22Rv1 (cell line): ENCODE data around the gene CDC34.

Experiments
- H3K27ac ChIP-seq: fragments of 450-650 bp; 2 replicates; pipeline ENCODE4 v1.5.1; 2017
- ZFX ChIP-seq: fragments of 450-650 bp; IDR thresholded peaks from 2 replicates; pipeline ENCODE4 v1.6.1; 2017; ENCODE audit warnings: antibody characterized with exemption, borderline replicate concordance
- TF ChIP-seq, protein P1 (sequence below): fragments of 450-650 bp; IDR thresholded peaks from 2 replicates; pipeline ENCODE4 v1.5.1; 2017; ENCODE audit warnings: mild to moderate bottlenecking

Gene CDC34

DNA sequence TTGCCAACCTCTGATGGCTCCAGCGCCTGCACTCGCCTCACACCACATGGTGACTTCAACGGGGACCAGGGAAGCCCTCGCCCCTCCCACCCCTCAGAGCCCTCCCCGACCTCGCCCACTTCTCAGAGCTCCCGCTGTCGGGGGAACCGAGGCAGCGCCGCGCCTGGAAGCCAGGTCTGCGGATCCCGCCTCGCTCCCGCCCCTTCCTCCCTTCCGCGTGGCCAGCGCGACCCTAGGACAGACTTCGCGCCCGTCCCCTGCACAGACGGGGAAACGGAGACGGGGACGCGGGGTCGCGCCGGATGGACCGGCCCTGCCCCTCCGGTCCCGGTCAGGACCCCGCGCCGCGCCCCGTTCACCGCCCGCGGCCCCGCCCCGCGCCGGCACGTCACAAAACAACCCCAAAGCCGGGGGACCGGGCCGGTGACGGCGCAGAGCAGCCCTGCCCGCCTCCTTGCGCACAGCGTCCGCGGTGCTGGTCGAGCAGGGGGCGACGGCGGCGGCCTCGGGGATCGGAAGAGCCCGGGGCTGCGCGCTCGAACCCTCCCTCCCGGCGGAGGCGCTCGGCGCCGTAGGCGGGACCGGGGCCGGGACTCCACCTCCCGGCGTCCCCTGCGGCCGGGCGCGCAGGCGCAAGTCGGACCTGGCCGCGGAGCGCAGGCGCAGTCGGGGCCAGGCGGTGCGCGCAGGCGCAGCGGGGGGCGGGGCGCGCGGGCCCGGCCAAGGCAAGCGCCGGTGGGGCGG, 379 bp upstream of the CDC34 start:
- peak overlapping the region; percentile 87 for H3K27ac ChIP-seq
- no peak for TF ChIP-seq ZFX
- TF ChIP-seq, protein P1, sequence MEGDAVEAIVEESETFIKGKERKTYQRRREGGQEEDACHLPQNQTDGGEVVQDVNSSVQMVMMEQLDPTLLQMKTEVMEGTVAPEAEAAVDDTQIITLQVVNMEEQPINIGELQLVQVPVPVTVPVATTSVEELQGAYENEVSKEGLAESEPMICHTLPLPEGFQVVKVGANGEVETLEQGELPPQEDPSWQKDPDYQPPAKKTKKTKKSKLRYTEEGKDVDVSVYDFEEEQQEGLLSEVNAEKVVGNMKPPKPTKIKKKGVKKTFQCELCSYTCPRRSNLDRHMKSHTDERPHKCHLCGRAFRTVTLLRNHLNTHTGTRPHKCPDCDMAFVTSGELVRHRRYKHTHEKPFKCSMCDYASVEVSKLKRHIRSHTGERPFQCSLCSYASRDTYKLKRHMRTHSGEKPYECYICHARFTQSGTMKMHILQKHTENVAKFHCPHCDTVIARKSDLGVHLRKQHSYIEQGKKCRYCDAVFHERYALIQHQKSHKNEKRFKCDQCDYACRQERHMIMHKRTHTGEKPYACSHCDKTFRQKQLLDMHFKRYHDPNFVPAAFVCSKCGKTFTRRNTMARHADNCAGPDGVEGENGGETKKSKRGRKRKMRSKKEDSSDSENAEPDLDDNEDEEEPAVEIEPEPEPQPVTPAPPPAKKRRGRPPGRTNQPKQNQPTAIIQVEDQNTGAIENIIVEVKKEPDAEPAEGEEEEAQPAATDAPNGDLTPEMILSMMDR, result no peak

DNA sequence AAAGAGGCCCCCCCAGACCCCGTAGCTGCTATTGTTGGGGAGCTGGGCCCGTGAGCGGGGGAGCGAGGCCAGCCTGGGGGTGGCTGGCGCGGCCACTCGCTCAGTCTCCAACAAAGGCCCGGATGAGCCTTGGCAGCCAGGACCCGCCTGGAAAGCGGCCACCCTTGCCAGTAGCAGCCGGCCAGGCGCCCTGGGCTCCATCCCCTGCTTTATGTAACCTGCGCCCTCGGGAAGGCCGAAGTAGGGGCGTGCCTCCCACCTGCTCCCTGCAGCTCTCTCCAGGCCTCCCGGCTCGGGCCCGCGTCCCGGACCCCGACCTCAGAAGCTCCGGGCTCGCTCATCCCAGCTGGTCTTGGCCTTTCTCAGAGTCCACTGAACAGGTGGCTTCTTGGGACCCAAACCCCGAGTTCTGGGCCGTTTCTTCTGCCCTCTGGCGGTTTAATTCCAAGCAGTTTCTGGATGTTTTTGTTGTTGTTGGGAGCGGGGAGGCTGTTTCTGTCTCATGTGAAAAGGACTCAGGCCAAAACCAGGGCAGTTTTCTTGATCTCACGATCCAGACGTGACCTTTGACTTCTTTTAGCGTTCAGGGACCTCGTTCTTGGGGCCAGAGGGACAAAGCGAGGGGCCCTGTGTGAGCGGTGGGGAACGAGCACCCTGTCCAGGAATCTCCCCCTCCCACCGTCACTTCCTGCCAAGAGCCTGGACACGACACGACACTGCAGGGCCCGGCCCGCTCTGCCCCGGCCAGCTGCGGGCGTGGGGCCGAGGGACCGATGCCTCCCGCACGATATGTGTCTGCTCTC, 1.2 kb downstream of the CDC34 start:
- H3K27ac ChIP-seq, result peak overlapping the region; percentile 87
- TF ChIP-seq, protein P1, result peak; percentile 62
- TF ChIP-seq ZFX, result no peak

DNA sequence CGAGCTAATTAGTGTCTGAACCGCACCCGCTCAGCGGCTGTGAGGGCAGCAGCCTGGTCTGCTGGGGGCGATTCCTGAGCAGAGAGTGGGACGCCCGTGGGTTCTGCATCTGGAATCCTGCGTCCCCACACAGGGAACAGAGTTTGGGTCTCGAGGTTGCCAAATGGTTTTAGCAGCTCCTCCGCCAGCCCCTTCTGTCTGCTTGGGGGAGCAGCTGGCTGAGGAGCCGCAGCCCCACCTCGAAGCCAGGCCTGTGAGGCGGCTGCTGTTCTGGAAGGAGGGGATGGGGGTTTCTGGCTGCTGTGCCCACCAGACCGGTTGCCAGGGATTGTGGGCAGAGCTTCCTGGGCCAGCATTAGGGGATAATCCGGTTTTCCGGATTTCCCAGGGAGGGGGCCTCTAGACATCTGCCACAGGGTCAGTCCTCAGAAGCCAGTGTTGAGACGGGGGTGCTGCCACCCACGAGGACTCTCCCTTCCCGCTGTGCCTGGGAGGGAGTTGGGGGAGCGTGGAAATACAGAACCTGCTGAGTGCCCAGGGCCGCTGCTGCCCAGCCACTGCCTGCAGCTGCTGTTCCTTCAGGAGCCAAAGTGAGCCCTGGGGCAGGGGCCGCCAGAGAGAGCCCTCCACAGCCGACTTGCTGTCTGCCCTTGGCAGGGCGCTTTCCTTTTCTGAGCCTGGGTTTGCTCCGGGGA, 2.0 kb downstream of the CDC34 start:
- TF ChIP-seq, protein P1, result no peak
- TF ChIP-seq ZFX, result no peak
- H3K27ac ChIP-seq, result peak overlapping the region; percentile 87; the same call in 1 of the 2 replicates

DNA sequence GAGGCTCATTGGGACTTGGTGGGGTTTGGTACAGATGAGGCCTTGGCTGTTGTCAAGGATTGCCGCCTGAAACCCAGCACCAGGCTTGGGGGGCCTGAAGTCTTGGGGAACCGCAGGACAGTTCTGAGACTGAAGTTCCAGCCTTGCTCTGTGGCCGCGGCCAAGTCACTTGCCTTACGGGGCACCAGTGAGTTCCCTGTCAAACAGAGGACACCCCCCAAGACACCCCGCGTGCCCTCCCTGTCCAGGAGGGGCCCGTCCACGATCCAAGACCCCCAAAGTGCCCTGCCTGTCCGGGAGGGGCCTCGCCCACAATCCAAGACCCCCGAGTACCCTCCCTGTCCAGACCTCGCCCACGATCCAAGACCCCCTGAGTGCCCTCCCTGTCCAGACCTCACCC, 2.5 kb downstream of the CDC34 start:
- TF ChIP-seq, protein P1, result no peak
- no peak for TF ChIP-seq ZFX
- peak overlapping the region; percentile 87; the same call in 1 of the 2 replicates for H3K27ac ChIP-seq

DNA sequence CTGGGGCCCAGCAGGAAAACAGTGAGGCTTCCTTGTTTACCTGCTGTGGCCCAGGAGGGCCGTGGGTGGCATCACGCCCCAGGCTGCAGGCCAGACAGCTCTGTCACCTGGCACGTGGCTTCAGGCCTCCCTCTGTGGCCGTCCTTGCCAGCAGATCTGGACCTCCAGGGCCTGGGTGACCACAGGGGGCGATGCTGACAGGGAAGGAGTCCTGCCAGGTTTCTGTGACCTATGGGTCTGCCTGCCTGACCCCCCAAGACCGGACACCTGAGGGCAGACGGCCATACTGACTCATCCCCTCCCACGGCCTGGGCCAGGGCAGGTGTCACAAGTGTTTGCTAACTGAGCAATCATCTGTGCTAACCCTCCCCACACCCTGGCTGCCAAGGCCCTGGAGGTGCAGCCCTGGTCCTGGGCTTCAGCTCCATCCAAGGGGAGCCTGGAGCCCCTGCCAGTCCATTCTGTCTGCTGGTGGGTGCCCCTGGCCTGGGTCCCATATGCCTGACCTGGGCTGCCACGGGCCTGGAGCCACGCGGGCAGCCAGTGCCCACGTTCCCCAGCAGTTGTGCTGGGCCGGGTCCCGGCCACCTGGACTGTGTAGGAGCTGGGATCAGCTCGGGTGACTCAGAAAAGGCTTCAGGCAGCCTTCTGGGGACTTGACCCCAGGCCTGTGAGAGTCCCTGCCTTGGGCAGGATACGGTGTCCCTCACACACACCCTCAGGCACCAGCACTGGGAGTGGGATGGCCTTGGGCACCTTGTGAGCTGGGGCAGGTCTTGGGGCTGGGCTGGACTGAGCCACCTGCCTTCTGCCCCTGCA, 3.7 kb downstream of the CDC34 start:
- peak overlapping the region; percentile 30 for H3K27ac ChIP-seq
- TF ChIP-seq ZFX, result no peak
- TF ChIP-seq, protein P1, result no peak

DNA sequence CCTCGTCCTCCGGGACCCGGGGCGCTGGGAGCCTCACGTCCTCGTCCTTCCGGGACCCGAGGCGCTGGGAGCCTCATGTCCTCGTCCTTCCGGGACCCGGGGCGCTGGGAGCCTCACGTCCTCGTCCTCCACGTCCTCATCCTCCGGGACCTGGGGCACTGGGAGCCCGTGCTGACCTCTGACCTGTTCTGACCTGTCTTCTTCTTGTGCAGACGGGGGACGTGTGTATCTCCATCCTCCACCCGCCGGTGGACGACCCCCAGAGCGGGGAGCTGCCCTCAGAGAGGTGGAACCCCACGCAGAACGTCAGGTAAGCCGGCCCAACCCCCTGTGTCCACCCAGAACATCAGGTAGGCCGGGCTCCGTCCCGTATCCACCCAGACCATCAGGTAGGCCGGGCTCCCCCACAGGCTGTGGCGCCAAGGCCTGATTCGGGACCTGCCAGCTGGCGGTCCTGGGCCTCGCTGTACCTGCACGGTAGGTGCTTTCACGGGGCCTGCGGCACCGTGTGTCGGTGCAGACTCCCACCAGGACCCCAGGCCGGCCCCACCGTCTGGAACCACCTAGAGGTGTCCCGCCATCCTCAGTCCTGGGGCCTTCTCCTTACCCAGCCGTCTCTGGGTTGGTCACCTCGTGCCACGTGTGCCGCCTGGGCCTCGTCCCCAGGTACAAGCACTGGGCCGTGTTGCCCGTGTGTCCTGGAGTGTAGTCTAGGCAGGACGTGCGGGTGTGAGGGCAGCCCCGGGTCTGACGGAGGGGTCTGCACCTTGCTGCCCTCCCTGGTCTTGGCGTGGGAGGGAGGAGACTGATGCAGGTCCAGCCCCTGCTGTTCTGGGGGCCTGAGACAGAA, 4.7 kb downstream of the CDC34 start:
- no peak for TF ChIP-seq ZFX
- TF ChIP-seq, protein P1, result no peak
- H3K27ac ChIP-seq, result no peak overlapping the region
